HG02870 (cell line): ENCODE measurements around the gene DNM3.

Experiments used
- ATAC-seq: cut with Tn5 transposase; IDR thresholded peaks from one replicate; pipeline ENCODE4 v1.9.1; 2021; ENCODE audit warnings: mild to moderate bottlenecking, moderate library complexity; ENCODE audit not compliant: unreplicated experiment

The DNM3 gene

GRCh38 chr1:171966426-171967220, 125.3 kb downstream of the DNM3 start:
- ATAC-seq = no peak

GRCh38 chr1:171969226-171969625, 127.9 kb downstream of the DNM3 start:
- no peak for ATAC-seq

GRCh38 chr1:171969813-171970212, 128.5 kb downstream of the DNM3 start:
- ATAC-seq = no peak

- ATAC-seq = no peak
These were observed 131.5 kb downstream of the DNM3 start for GRCh38 chr1:171972846-171973245.

- ATAC-seq = no peak
These were observed 132.1 kb downstream of the DNM3 start for GRCh38 chr1:171973421-171973820.

- no peak for ATAC-seq
These were observed 140.0 kb downstream of the DNM3 start for GRCh38 chr1:171981303-171981702.

GRCh38 chr1:171983584-171983983, 142.3 kb downstream of the DNM3 start:
- no peak for ATAC-seq

- no peak for ATAC-seq
These were observed 143.0 kb downstream of the DNM3 start for GRCh38 chr1:171984262-171984661.

- ATAC-seq = no peak
These were observed 143.7 kb downstream of the DNM3 start for GRCh38 chr1:171984850-171985485.

- ATAC-seq = no peak
These were observed 144.3 kb downstream of the DNM3 start for GRCh38 chr1:171985639-171986038.

- ATAC-seq = no peak
These were observed 147.1 kb downstream of the DNM3 start for GRCh38 chr1:171988243-171988885.

GRCh38 chr1:171990371-171990770, 149.1 kb downstream of the DNM3 start:
- ATAC-seq = no peak

GRCh38 chr1:171994293-171994692, 153.0 kb downstream of the DNM3 start:
- ATAC-seq = no peak

- no peak for ATAC-seq
These were observed 154.3 kb downstream of the DNM3 start for GRCh38 chr1:171995573-171995972.

- no peak for ATAC-seq
These were observed 156.6 kb downstream of the DNM3 start for GRCh38 chr1:171997936-171998335.

- no peak for ATAC-seq
These were observed 157.4 kb downstream of the DNM3 start for GRCh38 chr1:171998711-171999110.

- no peak for ATAC-seq
These were observed 158.5 kb downstream of the DNM3 start for GRCh38 chr1:171999756-172000155.

- ATAC-seq = no peak
These were observed 160.0 kb downstream of the DNM3 start for GRCh38 chr1:172001288-172001687.

- ATAC-seq = no peak
These were observed 161.5 kb downstream of the DNM3 start for GRCh38 chr1:172002725-172003345.

- ATAC-seq = no peak
These were observed 162.7 kb downstream of the DNM3 start for GRCh38 chr1:172003766-172004530.

GRCh38 chr1:172004671-172005070, 163.4 kb downstream of the DNM3 start:
- ATAC-seq = no peak
